ENCODE results near the gene CPN2.

Gene CPN2

GRCh38 chr3:194380326-194380725 is 29.2 kb upstream of the CPN2 start:
- FAIRE-seq = no peak

- FAIRE-seq = no peak
These were observed 28.5 kb upstream of the CPN2 start for GRCh38 chr3:194379651-194380050.

GRCh38 chr3:194379231-194379630 is 28.1 kb upstream of the CPN2 start:
- FAIRE-seq = no peak

- no peak for FAIRE-seq
These were observed 26.6 kb upstream of the CPN2 start for GRCh38 chr3:194377708-194378107.

GRCh38 chr3:194376241-194376560 is 25.1 kb upstream of the CPN2 start:
- FAIRE-seq = no peak

GRCh38 chr3:194375473-194376240 is 24.5 kb upstream of the CPN2 start:
- FAIRE-seq = no peak

GRCh38 chr3:194374935-194375334 is 23.8 kb upstream of the CPN2 start:
- no peak for FAIRE-seq

- FAIRE-seq = no peak
These were observed 22.8 kb upstream of the CPN2 start for GRCh38 chr3:194373899-194374298.

- no peak for FAIRE-seq
These were observed 21.9 kb upstream of the CPN2 start for GRCh38 chr3:194373028-194373427.

GRCh38 chr3:194370753-194371152 is 19.6 kb upstream of the CPN2 start:
- FAIRE-seq = no peak

GRCh38 chr3:194369522-194370279 is 18.6 kb upstream of the CPN2 start, which contains the start of gene LRRC15:
Gene LRRC15, minus strand, starts transcription at chr3:194369743. Its CDS starts 8,700 bp downstream, at chr3:194361043.
- FAIRE-seq = no peak

GRCh38 chr3:194368918-194369317 is 17.8 kb upstream of the CPN2 start:
- FAIRE-seq = no peak

- FAIRE-seq = no peak
These were observed 17.1 kb upstream of the CPN2 start for GRCh38 chr3:194367992-194368841.

GRCh38 chr3:194365978-194366490 is 14.9 kb upstream of the CPN2 start:
- FAIRE-seq = no peak

GRCh38 chr3:194365526-194365925 is 14.4 kb upstream of the CPN2 start:
- FAIRE-seq = no peak

GRCh38 chr3:194364652-194365434 is 13.7 kb upstream of the CPN2 start:
- FAIRE-seq = no peak

- FAIRE-seq = no peak
These were observed 13.2 kb upstream of the CPN2 start for GRCh38 chr3:194364314-194364651.

- FAIRE-seq = no peak
These were observed 9.4 kb upstream of the CPN2 start for GRCh38 chr3:194360568-194360967.

- no peak for FAIRE-seq
These were observed 6.6 kb upstream of the CPN2 start for GRCh38 chr3:194357681-194358080.

- FAIRE-seq = no peak
These were observed 4.3 kb upstream of the CPN2 start for GRCh38 chr3:194355379-194355778.

GRCh38 chr3:194354315-194354714 is 3.2 kb upstream of the CPN2 start:
- no peak for FAIRE-seq

GRCh38 chr3:194352667-194353246 is 1.6 kb upstream of the CPN2 start:
- FAIRE-seq = no peak
